Right hindlimb (tissue), 1 donor: ENCODE measurements around the gene TPP1.

Experiments used
- DNase-seq: peaks from one replicate; pipeline ENCODE4 v3.0.0-alpha.2; 2018

The TPP1 gene

DNA sequence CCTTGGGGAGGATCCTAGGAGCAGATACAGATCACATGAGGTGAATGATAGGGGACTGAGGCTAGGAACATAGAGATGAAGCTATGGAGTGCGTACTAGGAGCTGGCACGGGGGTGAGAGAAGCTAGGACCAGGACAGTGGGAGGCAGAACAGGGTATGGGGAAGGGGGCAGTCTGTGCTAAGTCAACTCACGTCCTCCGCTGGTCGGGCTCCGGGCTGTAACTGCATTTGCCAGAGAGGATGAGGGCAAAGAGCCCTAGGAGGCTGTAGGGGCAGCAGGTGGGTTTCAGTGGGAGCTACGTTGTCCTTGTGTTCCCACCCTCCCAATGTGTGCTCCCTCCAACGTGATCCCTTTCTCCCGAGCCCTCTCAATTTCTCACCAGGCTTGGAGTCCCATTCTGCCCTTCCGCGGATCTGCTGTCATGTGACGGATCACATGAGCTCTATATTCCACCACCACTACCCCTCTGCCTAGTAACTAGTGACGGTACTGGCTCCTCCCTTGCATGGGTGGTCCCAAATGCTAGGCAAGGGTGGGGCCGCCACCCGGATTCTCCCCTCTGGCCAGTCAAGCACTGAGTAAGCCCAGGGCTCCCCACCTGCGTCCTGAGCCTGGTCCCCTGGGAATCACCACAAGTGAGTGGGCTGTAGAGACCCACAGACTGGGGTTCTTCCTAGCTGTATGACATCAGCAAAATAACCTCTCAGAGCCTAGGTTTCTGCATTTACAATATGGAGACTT lies at the start of gene TPP1:
Gene TPP1, minus strand, starts transcription at position 419 of the 742 bp plus-strand sequence. Its CDS starts 22 bp downstream, at position 397.
- peak; percentile 96 for DNase-seq

DNA sequence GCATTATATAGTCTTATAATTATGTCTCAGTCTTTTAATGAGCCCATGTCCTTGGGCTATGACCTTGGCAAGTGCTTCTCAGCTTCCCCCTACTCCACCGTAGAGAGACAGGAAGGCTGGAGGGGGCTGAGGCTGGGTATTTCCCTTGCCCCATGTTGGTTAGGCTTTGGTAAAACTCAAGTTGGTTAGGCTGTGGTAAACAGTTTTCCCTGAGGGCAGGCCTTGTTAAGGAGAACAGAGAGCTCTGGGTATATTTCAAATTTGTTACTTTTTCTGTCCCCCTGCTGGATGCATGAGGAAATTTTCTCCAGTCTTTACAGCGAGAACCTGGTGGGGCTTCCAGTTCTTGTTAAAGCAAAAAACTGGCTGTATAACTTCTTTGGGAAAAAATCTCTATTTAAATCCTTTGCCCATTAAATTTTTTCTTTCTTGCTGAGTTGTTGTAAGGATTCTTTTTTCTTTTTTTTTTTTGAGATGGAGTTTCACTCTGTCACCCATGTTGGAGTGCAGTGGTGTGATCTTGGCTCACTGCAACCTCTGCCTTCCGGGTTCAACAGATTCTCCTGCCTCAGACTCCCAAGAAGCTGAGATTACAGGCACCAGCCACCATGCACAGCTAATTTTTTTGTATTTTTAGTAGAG lies 48.6 kb upstream of the TPP1 start:
- no peak for DNase-seq

DNA sequence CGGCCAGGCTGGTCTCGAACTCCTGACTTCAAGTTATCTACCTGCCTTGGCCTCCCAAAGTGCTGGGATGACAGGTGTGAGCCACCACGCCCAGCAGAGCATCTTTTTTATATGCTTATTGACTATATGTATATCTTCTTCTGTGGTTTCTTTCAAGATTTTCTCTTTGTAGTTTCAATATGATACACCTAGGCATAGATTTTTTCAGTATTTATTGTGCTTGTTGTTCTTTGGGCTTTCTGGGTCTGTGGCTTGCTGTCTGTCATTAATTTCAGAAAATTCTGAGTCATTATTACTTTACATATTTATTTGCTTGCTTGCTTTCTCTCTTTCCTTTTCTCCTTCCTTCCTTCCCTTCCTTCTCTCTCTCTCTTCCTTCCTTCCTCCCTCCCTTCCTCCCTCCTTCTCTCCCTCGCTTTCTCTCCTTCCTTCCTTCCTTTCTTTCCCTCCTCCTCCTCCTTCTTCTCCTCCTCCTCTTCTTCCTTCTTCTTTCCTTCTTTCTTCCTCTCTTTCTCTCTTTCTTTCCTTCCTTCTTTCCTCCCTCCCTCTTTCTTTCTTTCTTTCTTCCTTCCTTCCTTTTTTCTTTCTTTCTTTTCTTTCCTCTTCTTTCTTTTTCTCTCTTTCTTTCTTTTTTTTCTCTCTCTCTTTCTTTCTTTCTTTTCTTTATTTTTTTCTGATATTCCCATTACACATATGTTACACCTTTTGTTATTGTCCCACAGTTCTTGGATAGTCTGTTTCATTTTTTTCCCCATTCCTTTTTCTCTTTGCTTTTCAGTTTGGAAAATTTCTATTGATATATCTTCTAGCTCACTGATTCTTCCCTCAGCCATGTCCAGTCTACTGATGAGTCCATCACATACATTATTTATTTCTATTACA lies 47.3 kb upstream of the TPP1 start:
- no peak for DNase-seq

DNA sequence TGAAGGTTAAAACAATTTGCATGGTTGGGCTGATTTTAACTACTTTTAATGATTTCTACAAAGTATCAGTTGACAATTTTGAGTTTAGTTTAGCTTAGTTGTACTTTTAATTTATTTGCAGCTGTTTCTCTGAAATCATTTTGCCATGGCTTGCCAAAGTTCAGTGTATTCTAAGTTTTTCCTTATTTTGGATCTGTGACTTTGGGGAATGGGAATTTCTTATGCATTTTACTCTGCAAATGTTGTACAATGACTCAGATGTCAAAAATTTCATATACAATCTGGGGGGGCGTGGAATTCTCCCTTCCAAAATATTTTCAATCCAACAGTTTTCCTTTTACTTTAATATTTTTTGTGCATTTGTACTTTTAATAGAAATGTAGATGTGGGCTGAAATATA lies 45.3 kb upstream of the TPP1 start:
- no peak for DNase-seq

DNA sequence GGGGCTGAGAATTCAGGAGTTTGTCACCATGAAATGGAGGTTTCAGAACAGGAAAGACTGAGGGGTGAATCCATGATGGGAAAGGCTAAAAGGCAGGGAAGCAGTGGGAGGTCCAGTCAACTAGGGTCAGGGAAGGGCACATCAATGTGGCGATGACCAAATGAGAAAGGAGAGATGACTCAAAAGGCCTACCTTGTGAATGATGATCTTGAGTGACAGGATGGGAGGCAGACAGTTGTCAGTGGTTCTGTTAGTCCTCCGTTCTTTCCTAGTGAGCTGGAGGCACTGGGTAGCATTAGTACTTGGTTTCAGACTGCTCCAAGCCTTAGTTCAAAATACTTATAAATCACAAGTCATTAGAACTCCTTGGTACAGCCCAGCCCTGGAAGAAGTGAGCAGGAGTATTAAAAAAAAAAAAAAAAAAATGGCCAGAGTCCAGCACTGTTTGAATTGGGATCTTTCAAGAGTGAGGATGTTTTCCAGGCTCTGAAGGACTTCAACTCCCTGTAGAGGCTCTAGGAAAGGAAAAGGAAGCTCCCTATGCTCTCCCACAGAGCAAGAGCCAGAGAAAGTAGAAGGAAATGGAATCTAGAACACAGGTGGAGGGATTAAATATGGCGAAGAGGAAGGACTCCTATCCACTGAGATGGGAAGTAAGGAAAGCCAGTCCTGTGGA lies 44.7 kb upstream of the TPP1 start:
- DNase-seq, result no peak

DNA sequence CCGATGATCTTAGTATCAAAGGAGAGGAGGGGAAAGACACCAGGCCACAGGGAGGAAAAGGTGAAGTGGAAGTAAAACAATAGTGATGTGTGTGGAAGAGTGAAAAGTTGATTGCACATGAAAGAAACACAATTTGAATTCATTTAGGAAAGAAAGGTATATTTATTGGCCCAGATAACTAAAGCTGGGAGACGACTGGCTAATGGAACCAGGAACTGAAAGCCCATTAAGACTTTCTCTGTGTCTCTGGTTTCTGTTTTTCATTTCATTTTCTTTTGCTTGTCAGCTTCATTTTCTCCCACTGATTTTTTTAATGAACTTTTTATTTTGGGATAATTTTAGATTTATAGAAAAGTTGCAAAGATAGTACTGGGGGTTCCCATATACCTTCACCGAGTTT lies 41.5 kb upstream of the TPP1 start:
- no peak for DNase-seq

DNA sequence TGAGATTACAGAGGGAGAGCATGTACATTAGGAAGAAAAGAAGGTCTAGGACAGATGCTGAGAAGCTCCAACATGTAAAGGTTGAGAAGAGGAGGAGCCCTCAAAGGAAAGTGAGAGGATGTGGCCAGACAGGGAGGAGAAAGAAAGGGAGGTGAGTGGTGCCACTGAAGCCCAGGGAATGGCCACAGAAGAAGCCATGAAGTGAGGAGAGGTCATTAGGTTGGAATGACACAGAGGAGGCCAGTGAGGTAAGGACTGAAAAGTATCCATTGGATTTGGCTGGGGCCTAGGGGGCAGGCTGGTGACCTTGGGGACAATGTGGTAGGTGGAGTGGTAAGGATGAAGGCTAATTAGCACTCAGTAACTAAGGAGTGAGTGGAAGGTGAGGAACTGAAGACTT lies 39.4 kb upstream of the TPP1 start:
- no peak for DNase-seq

DNA sequence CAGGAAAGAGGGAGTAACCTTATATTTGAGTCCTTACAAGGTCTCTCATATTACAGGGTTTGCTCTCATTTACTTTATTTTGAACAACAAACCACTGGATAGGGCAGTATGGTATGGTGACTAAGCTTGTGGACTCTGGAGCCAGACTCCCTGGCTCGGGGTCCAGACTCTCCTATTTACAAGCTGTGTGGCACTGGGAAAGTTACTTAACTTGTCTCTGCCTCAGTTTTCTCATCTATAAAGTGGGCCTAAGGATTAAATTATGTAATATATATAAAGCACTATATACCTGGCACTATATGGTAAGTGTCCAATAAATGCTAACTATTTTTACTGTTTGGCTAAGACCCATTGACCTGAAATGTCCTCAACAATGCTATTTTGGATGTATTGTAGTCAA lies 38.1 kb upstream of the TPP1 start:
- no peak for DNase-seq

DNA sequence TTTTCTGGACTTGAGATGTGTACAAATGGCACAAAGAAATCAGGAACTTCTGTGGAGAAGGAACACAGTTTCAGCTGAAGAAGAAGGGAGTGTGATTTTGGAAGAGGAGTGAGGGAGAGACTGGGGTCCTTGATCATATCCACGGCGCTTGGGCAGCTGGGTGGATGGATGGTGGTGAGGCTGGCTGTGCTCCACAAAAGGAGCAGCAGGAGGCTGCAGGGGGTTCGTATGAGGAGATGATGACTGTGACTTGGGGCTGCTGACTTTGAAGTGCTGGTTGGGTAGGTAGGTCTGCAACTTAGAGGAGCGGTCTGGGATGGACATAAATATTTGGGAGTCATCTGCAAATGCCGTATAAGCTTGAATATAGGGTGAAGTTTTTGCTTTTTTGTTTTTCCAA lies 37.7 kb upstream of the TPP1 start:
- no peak for DNase-seq

DNA sequence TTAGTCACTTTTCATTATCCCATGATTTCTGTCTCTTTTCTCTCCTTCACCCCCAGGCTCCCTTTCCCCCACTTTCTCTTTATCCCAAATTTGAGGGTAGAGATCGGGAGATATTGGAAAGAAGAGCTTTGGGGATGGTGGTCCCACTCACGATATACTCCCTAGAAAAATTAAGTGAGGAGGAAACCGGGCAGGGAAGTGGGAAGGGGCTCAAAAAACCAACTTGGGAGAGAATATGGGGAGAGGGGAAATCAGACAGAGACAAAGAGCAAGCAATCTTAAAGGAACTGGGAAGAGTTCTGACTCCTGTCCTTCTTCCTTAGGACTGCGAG lies 37.3 kb upstream of the TPP1 start:
- no peak for DNase-seq

DNA sequence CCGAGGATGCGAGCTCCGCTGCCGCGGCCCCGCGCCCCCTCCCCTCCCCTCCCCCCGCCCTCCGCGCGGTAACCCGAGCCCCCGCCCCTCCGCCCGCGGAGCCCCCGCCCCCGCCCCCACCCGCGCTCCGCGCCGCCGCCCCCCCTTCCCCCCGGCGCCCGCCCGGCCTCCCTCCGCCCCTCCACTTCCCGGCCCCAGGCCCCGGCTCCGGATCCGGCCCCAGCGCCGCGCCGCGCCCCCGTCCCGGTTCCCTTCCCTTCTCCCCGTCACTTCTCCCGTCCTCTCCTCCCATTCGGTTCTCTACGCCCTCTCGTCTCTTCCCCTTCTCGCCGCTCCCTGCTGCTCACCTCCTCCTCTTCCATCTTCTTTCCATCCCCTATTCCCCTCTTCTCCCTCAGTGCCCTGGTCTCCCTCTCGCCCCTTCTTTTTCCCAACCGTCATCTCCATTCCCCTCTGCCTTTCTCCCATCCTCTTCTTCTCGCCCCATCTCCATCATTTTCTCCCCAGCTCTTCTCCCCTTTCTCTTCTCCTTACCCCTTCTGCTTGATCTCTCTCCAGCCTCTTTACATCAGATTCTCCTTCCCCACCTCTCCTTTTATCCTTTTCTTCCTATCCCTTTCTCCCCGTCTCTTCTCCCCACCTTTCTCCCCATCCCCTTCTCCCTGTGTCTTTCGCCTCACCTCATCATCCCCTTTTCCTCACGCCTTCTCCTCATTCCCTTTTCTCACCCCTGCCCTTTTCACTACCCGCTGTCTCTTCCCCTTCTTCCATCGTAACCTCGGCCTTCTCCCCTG lies 36.8 kb upstream of the TPP1 start, which contains the start of gene DCHS1:
Gene DCHS1, minus strand, starts transcription at position 20 of the 794 bp plus-strand sequence. CDS start 14,196 bp downstream, outside the sequence.
- peak; percentile 80 for DNase-seq

DNA sequence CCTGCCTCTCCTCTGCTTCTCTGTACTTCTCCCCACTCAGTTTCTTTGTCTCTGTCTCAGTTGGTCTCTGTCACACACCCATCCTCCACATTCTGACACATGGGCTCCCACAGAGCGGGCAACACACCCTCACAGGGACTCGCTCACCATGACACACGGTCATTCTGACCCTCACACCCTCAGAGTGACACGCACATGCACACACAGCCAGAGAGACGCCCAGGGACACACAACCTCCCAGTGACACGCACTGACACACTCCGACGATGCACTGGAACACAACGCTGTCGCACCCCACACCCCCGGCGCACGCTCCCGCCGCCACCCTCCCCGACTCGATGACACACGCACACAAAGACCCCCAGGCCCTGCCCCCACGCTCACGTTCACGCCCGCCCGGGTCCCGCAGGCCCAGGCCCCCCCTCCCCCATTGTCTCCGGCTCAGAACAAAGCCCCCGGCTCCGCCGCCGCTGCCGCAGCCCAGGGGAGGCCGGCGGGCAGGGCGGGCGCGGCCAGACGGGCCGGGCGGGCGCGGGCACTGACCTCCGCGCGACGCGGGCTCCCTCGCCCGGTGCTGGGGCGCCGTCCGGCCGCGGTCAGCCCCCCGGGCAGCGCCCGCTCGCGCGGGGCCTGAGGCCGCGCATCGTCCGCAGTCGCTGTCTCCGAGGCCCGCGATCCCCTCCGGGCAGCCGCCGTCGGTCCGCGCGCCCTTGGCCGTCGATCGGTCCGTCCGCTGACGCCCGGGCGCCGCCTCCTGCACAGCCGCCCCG lies 36.0 kb upstream of the TPP1 start:
- peak; percentile 69 for DNase-seq

DNA sequence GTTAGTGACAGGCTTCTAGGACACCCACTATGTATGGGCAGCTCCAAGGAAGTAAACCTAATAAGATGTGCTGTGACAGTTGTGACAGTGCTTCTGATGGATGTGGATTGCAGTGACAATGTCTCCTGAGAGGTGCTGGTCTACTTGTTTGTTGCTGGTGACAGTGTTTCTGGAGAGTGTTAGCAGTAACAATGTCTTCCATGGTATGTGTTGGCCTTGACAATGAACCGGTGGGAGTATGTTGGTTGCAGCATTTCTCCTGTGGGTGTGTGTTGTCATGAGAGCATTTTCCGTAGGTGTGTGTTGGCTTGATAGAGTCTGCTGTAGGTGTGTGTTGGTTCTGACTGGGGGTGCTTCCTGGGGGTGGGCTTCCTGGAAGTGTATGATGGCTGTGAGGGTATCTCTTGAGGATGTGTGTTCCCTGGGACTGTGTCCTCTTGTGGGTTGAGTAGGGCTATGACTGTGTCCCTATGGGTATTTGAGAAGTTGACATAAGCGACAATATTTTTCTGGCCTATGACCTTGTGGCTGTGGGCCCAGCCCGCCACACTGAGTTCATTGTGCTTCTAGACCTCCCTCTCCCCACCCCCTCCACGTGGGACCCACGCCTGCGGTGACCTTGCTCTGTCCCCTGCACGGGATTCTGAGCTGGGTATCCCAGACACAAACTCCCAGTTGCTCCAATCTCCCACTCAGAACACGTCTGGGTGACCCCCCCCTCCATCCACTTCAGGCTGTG lies 35.2 kb upstream of the TPP1 start:
- no peak for DNase-seq

DNA sequence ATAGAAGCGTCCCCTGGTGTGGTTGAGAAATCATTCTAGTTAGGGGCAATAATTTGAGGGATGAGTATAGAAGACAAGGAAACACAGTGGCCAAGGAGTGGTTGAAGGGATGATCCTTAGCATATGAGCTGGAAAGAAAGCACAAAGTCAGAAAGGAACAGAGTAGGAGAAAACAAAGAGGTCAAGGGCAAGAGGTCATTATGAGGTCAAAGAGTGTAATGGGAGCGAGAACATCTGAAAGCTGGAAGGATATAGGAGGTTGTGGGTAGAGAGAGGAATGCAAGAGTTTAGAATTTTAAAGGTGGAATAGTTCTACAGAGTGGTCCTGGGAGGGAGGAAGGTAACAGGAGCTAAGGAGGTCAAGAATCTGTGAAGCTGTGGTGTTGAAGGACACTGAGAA lies 34.4 kb upstream of the TPP1 start:
- no peak for DNase-seq

DNA sequence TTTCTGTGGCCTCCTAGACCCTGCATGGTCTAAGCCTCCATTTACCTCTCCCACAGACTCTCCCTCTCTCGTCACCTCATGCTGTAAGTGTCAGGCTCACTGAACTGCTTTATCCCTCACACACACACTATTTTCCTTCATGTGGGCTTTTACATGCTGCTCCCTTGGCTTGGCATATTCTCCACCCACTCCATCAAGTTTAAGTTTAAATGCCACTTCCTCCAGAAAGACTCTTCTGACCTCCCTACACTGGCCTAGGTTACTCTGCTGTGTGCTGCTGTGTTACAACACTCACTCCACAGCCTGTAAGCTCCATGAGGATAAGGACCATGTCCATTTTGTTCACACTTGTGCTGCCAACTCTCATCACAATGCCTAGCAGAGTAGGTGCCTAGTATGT lies 33.9 kb upstream of the TPP1 start:
- DNase-seq, result no peak

DNA sequence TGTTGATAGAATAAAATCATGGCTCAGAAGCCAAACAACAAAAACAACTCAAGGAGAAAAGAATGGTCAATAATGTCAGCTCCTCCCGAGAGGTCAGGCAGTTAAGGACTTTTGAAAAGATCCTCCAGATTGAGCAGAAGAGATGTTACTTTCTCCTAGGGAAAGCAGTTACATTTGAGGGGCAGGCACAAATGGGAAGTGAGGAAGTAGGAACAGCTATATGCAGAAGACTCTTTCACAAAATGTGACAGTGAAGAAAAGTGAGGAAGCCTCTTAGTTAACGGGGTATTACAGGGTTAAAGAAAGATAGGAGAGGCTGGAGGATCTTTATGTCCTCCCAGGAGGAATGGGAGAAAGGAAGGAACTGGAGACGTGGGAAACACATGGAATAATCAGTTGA lies 33.0 kb upstream of the TPP1 start:
- DNase-seq, result no peak

DNA sequence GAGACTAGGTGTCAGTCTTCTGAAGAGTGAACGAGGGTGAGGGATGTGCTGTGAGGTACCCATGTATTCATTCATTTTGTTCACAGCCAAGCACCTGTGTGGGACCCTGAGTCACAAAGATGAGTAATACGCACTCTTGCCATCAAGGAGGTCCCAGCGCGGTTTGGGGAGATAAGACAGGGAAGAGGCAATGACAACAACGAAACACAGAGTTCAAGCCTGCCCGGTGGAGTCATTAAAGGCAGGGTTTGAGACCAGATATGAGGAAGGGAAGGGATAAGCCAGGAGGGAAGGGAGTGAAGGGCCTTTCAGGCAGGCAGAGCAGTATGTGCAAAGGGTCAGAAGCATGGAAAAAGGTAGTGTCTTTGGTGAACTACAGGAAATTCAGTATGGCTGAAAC lies 31.8 kb upstream of the TPP1 start:
- DNase-seq, result no peak

DNA sequence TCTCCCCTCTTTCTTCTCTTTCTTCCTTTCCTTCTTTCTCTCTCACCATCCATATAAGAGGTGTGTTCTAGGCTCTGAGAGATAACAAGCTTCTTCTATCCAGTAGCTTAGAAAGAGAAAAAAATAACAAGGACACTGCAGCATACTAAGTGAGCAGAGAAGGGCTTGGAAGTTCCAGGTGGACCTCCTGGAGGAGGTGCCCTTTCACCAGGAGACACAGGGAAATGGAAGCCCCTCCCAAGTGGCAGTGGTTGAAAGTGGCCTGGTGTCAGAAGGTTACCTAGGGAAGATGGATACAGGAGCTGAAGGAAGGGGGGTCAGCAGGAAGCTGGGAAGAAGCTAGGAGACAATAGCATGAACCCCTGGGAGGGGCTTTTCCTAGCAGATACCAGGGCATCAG lies 30.9 kb upstream of the TPP1 start:
- no peak for DNase-seq

DNA sequence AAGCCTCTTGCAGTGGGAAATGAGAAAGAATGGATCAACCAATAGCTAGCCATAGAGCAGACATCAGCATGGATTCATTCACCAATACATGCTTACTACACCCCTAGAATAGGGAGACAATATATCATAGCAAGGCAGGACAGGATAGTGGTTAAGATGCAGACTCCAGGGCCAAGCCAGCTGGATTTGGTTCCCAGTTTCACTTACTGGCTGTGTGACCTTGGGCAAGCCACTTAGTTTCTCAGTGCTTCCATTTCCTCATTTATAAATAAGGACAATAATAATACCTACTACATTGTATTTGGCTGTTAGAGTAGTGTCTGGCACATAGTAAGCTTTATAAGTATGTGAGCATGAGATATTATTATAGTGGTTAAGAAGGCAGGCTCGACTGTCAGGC lies 29.3 kb upstream of the TPP1 start:
- no peak for DNase-seq

DNA sequence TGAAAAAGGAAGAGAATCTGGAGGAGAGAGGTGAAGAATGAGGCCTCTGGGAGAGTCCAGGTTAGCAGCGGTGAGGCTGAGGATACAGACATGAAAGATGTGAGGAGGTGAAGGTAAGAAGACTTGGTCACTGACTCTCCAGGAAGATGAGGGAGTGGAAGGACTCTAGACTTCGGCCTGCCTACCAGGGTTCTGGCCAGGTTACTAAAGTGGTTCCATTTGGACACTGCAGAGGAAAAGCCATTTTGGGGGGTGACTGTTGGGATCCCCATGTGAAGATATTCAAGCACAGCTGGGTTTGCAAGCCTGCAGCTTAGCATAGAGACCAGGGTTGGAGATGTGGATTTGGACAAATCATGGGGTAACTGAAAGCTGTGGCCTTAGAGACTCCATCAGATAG lies 28.6 kb upstream of the TPP1 start:
- DNase-seq, result no peak
